Measurements from ENCODE around the gene FGD3.

The FGD3 gene

DNA sequence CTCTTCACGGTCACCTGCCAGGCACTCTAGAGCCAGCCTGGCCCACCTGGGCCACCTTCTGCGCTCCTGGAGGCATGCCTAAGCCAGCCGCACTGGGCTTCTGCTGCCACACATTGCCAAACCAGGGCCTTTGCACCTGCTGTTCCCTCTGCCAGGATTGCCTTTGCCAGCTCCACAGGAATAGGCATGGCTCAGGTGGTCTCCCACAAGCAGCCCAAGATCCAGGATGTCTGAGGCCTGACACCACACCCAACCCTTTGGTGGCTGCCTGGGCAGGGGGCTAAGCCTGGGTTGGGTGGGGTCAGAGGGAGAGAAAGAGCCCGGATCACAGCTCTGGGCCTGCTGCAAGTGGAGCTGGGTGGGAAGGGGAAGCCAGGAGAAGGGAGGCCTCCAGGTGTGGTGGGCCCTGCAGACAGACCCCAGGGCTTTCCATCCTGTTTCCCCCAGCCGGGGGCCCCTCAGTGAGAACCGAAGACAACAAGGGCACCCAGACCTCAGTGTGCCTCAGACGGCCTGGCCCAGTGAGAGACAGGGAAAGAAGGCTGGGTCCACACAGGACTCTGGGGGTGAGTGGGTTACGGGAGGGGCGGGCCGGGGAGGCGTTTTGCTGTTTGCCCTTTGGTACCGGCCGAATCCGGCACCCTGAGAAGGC, 110.5 kb downstream of the FGD3 start:
- DNase-seq: no peak

DNA sequence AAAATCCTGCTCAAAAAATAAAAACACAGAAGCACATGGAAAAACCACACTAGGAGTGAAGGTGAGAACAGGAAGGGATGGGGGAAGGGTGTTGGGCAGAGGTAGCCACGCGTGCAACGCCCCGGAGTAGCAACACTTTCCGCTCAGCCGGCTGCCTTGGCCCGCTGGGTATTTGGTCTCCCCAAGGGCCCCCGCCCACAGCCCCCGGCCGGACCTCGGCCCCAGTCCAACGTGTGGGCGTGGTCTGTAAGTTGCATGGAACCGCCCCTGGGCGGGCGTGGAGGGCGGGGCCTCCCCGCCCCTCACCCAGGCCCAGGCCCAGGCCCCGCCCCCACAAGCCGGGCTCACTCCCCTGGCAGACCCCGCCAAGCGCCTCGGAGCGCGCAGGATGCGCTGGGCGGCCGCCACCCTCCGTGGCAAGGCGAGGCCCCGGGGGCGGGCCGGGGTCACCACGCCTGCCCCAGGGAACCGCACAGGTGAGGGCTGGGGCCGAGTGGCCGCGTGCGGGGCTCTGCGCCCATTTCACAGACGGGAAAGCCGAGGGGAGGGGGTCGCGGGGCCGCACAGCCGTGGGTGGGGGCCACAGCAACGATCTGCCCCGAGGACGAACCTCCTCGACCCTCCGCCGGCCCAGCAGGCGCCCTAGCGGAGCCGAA, 111.2 kb downstream of the FGD3 start, which contains the start of gene SUSD3:
TSS of gene SUSD3 (plus strand) at position 347 of the 656 bp plus-strand sequence. CDS start at position 389, 42 bp downstream.
- peak; percentile 75 to 77 for DNase-seq

DNA sequence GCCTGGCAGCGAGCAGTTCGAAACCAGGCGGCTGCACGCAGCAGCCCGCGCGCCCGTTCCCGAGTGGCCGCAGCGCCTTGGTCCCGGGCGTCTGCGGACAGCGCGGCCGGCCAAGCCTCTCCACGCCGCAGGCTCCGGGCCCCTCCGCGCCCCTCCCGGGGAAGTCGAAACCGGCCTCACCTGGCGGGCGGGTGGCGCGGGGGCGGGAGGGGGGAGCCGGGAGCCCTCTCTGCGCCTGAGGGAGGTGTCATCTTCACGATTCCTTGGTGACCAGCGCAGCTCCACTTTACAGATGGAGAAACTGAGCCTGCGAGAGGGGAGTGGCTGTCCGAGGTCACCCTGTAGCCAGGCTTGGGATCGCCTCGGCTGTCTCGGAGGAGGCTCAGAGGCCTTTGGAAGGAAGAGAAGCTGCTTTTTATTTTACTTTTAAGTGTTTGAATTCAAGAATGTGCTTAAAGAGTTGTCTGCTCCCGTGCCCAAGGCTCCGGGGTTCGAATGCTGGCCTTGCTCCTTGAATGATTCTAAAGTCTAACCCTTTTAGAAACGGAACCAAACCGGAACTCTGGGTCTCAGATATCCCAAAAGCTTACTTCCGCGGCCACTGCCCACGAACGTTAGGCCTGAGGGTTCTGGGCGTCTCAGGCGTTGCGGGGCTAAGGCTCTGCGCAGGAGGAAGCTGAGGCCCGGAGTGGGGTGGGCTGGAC, 111.8 kb downstream of the FGD3 start:
- DNase-seq: no peak

DNA sequence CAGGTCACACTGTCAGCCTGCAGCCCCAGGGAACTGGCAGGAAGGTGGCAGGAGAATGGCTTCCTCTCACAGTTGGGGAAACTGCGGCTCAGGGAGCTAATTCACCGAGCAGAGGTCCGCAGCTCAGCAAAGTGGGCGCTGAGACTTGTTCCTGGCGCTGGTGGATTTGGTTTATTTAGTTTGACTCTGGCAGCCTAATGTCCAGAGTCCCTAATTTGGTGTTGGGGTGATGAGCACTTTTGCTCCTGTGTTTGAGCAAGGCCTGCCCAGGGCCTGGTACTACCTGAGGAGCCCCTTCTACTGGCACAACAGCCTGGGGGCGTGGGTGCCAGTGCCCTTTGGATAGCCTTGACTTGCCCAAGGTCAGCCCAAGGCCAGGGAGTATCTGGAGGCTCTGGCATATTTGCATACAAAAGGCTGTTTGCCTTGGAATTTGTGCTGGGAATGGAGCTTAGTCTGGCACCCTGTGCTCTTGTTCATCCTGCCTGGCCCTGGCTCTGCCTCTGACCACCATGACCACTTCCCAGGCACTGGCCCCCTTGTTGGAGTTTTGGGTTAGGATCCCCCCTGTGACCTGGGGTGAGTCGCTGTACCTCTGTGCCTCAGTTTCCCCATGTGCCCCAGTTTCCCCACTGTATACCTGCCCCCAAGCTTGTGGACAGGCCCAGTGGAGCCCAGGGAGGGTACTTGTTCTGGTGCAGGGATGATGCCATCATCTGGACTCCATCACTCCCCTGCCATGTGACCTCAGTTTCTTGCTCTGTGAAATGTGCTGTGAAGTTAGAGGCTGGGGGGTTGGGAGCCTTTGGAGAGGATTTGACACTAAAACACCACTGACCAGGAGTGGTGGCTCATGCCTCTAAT, 112.6 kb downstream of the FGD3 start:
- no peak for DNase-seq

DNA sequence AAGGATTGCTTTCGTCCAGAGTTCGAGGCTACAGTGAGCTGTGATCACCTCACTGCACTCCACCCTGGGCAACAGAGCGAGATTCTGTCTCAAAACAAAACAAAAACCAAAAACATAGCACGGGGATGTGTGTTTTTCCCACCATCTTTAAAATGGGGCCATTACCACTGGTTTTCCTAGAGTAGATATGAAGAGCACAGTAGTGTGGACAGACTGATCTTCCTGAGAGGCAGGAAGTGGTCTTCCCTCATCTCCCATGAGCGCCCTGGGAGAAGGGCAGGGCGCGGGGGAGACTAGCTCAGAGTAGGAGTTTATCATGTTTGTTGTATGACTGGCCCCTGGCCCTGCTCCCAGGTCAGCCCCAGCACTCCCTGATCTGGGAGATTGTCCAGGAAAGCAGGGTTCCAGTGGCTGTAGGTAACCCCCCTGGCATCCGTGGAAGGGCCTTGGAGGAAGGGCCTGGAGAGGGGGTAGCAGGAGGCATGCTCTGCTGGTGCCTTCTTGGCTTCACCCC, 113.5 kb downstream of the FGD3 start:
- DNase-seq: no peak

DNA sequence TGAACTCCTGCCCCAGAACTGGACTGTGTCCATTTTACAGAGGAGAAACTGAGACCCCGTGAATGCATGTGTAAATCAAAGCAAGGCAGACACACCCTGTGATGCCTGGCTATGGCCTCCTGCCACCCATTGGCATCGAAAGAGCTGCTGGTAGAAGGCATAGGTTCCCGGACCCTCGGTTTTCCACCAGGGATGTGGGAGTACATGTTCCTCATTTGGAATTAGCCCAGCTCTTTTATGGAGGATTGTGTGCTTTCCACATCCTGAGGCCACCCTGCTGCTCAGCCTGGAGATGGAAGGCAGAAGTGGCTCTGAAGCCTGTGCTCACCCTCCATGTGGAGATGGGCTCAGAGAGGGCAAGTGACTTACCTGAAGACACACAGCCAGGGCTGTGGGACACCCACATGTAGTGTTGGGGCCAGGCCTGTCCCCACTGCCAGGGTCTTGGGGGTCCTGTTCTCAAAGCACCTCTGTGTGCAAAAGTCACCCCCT, 114.0 kb downstream of the FGD3 start:
- no peak for DNase-seq

DNA sequence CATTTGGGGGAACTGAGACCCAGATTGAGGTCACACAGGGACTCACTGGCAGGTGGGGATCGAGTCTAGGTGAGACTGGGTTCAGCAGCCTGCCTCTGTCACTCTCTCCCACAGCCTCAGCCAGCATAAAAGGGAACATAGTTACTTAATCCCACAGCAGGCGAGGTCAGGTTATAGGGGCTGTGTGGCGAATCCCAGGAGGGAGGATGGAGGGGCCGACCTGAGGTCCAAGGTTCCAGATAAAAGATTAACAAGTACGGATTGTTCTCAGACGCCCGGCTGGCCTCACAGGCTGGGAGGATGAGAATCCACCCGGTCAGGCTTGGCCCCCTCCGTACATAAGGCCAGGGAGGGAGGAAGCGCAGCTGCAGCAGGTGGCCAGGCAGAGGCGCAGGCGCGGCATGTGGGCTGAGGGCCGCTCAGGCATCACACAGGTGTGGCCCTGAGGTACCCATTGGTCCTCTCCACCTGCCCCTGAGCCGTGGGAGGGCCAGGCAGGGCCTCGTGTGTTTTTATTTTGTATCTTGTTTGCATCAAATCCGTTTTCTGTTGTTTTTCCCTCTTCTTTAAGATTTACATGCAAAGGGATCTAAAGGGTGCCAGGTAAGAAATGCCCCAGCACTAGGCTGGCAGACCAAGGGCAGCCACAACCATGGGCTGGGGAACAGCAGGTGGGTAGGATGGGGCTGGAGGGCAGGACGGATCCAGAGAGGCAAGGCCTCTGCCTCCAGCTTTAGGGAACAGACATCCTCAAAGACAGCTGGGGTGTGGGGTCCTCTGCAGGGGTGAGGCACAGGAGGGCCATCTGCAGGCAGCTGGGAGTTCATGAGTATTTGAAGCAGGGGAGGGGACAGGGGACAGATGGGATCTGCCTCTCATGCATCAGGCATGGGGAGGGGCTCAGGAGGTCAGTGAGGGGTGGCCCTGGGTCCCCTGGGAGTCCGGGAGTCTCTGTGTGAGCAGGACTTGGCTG, 114.8 kb downstream of the FGD3 start:
- DNase-seq: peak in 1 of 2 donors; percentile 60

DNA sequence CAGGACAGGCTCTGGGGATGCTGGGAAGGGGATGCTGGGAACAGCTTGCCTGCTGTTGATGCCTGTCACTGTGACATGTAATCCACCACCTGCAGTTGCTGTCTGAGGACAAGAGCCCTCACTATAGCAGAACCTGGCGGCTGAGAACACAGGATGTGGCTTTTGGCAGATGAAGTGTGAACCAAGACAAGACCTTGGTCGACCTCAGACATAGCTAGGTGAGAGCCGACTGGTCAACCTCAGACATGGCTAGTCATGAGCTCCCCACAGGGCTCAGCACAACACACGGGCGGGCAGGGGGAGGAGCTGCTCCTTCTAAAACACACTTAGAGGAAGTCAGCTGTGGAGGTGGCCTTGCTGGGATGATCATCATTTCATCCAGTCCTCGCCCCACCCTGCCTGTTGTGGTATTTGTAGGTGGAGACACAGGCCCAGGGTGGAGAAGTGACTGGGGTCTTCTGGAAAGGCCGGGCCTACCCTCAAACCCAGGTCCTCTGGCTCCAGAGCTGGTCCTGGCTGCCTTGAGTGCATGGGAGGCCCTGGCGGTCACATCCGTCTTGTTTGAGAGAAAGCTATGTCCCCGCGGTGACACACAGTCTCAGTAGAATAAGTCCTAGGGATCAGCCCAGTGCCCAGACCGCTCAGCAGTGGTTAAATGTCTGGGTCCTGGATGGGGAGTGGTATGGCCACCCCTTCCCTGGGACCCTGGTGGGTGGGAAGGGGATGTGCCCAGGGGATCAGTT, 117.2 kb downstream of the FGD3 start:
- DNase-seq: peak; percentile 90 to 91

DNA sequence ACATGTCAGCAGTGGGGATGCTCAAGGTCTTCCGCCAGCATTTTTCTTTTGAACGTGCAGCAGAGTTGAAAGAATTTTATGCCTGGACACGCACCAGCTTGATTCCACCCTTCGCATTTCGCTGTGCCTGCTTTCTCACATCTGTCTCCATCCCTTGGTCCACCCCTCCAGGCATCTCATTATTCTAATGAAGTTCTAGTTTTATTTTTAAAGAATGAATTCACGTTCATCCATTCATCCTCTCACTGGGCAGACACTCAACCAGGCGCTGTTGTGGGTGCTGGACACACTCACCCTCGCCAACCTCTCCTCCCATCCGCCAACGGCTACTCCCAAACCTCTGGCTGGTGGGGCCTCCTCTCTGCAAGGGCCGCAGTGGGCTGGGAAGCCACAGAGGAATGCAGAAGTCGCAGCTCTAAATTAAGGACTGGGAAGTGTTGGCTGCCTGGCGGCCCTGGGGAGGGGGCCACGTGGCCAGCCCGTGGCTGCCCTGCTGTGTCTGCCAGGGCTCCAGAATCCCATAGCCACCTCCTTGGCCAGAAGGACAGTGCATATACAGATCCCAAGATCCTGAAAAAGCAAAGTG, 117.9 kb downstream of the FGD3 start:
- no peak for DNase-seq

DNA sequence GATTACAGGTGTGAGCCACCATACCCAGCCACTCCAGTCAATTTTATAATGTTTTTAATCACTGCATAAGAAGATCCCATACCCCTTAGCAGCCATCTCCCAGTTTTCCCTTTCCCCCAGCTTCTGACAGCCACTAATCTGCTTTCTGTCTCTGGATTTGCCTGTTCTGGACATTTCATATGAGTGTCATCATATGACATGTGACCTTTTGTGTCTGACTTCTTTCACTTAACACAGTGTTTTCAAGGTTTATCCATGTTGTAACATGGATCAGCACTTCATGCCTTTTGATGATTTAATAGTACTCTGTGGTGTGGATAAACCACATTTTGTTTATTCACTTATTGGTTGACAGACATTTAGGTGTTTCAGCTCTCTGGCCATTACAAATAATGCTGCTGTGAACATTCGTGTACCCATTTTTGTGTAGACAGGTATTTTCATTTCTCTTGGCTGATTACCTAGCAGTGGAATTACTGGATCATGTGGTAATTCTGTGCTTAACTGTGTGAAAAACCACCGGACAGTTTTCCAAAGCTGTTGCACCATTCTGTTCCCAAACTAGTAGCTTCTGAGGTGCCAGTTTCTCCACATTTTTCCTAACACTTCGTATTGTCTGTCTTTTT, 119.8 kb downstream of the FGD3 start:
- no peak for DNase-seq

DNA sequence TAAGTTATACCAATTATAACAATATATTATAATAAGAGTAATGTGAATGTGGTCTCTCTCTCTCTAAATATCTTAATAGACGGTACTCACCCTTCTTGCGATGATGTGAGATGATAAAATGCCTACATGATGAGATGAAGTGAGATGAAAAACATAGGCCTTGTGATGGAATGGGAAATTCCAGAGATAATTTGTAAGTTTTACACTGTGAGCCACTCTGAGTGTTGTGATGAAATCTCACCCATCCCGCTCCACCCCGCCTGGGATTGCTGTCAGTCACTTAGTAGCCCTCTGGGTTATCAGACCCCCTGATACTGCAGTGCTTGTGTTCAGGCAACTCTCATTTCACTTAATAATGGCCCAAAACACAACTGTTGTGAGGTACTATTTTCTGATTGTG, 121.6 kb downstream of the FGD3 start:
- DNase-seq: no peak

DNA sequence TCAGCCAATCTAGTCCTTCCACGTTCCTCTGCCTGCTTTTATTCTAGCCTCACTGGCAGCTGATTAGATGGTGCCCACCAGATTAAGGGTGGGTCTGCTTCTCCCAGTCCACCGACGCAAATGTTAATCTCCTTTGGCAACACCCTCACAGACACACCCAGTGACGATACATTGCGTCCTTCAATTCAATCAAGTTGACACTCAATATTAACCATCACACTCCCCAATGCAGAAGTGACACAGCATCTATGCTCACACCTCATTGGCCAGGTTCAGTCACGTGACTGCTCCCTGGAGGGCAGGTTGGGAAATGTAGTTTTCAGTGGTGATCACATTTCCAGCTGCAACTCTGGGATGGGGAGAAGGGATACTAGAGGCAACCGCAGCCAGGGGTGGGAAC, 124.1 kb downstream of the FGD3 start:
- no peak for DNase-seq

DNA sequence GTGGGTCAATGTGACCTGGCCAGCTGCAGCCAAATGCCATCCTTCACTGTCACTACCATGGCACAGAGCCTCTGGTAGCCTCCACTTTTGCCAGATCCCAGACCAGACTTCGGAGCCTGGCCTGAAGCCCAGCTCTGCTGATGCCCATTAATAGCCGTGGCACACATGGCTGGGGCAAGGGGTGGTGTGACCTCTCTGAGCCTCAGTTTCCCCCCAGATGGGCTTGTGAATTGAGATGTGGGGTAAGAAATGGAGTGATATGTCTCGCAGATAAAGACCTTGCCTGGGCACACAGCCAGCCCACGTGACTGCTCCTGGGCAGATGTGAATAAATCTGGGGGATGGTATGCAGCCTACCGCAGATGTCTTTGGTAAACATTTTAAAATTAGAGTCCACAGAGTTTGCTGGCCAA, 125.1 kb downstream of the FGD3 start:
- no peak for DNase-seq

DNA sequence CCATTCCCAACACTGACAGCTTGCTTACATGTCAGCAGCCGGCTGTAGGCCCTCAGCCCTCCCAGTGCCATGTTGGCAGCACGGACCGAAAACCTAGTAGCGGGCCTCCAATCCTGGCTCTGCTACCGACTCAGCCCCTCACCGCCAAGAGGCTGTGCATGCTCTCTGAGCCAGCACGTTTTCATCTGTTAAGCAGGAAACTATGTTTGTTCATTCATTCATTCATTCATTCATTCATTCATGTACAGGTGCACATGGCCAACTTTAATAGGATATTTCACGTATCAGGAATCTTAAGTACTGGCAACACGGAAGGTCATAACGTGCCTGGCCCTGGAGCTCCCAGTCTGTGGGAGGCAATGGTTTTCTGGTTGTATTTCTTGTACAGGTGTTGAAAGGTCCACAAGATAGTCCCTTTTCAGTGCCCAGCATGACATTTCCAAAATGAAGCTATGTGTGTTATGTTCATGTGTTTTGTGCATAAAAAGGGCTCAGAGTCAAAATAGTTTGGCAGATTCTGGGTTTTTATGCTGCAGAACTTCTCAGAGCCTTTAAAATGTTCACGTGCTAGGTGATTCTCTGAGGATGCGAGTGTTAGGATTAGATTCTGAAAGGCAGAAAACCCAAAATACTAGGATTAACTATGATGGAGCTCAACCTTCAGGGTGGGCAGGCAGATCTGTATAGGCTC, 128.9 kb downstream of the FGD3 start:
- no peak for DNase-seq

DNA sequence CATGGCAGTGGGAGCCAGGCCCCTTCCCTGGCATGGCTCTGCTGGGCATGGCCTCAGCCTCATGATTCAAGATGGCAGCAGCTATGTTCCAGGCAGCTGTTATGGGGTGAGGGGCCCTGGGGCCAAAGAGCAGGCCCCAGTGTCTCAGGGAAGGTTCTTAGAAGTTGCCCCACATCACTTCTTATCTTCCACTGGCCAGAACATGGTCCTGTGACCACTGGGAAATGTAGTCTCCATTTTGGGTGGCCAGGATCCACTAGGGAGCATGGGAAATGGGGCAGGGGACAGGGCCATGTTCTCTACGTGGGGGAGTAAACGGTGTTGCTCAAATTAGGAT, 129.4 kb downstream of the FGD3 start:
- DNase-seq: no peak

DNA sequence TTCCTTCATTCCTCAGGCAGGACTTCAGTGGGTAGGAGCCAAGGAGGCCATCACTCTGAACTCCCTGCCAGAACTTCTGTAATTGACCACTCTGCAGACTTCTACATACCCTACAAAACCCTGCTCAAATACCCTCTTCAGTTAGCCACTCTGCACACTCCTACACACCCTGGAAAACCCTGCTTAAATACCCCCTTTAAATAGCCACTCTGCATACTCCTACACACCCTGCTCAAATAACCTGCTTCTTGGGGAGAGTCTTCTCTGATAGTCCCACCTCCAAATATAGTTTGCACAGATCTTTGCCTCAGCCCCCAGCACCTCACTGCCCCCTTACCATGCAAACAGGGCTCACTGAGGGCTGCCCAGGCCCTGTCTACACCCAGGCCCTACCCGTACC, 130.0 kb downstream of the FGD3 start:
- DNase-seq: no peak

DNA sequence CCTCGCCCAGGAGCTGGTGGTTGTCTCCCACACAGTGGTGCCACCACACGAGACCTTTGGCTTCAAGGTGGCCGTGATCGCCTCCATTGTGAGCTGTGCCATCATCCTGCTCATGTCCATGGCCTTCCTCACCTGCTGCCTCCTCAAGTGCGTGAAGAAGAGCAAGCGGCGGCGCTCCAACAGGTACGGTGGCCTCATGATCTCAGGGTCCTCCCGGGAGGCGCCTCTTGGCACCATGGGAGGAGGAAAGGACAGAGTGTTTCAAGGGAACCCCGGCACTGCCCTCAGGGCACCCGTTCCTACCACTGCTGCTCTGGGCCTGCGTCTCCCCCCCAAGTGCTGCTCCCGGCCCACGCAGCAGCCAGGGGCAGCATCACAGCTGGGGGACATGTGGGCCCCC, 130.5 kb downstream of the FGD3 start:
- no peak for DNase-seq

DNA sequence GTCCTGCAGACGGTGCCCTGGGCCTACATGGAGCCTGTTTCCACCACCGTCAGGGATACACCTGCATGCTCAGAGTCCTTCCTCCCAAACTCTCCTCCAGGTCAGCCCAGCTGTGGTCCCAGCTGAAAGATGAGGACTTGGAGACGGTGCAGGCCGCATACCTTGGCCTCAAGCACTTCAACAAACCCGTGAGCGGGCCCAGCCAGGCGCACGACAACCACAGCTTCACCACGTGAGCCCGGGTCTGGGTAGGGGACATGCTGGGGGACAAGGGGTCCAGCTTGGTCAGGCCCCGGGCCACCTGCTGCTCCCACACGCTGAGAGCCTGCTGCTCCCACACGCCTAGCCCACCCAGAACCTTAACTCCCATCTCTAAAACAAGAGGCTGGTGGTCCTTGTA, 132.0 kb downstream of the FGD3 start:
- no peak for DNase-seq

DNA sequence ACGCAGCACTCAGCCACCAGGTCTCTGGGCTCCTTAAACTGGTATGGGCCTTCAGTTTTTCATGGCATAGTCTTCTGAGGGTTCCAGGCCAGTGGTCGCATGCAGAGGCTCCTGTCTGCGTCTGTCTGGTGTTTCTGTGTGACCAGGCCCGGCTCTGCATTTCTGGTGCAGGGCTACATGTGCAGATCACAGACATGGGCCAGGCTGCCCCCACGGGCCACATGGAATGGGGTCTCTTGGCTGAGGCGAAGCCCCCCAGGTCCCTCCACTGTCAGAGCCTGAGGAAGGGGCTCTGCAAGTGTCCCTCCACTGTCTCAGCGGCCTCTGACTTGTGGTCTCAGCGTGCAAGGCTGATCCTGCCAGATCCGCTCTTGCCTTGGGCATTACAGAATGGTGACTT, 133.1 kb downstream of the FGD3 start:
- DNase-seq: no peak
